H1 (cell line): ENCODE data around the gene RBM42. TPM values are rescaled to one million over a fixed set of nuclear protein-coding genes. Genes with fewer than 3 reads are reported as not detected.

Source experiments
- CTCF ChIA-PET: fragments of 300-600 bp; sonication (Branson Sonifier 250); formaldehyde crosslinking; loops from one replicate; lab custom pipeline; 2021; ENCODE audit not compliant: partially characterized antibody; lab: Charles Lee
- POLR2A ChIA-PET: fragments of 300-600 bp; sonication (Branson Sonifier 250); formaldehyde crosslinking; loops from one replicate; lab custom pipeline; 2021; ENCODE audit warnings: inconsistent platforms; ENCODE audit not compliant: partially characterized antibody; lab: Charles Lee
- DNase-seq, 2 experiments: peaks; one replicate each; pipeline versions ENCODE4 v3.0.0 to v3.0.0-alpha.2; 2010 to 2022; ENCODE audit warnings: low spot score in 2 of 2, low read depth in 1 of 2, mixed read lengths in 1 of 2
- FAIRE-seq: peaks from 2 replicates; lab custom pipeline; 2011; peaks lifted over from hg19 to GRCh38; lab: Jason Lieb, UNC
- H2AFZ ChIP-seq: 2 replicates; pipeline ENCODE4 v1.8.1; 2012; ENCODE audit warnings: low read length, inconsistent platforms
- H2AK5ac ChIP-seq: 2 replicates; pipeline ENCODE4 v1.6.1; 2013; ENCODE audit warnings: low read depth, low read length
- H2BK120ac ChIP-seq: replicated peaks from 2 replicates; pipeline ENCODE3; 2013; ENCODE audit warnings: low read depth, low read length, inconsistent platforms
- H2BK12ac ChIP-seq: 2 replicates; pipeline ENCODE4 v1.6.1; 2013; ENCODE audit warnings: low read depth, low read length
- H2BK15ac ChIP-seq: 2 replicates; pipeline ENCODE4 v1.6.1; 2013; ENCODE audit warnings: low read length
- H2BK20ac ChIP-seq: 2 replicates; pipeline ENCODE4 v1.6.1; 2013; ENCODE audit warnings: low read length
- H2BK5ac ChIP-seq: 2 replicates; pipeline ENCODE4 v1.6.1; 2013; ENCODE audit warnings: low read depth, low read length
- H3K14ac ChIP-seq: 2 replicates; pipeline ENCODE4 v1.6.1; 2013; ENCODE audit warnings: inconsistent platforms; ENCODE audit not compliant: insufficient read length
- H3K18ac ChIP-seq: 2 replicates; pipeline ENCODE4 v1.6.1; 2013; ENCODE audit warnings: low read length; ENCODE audit errors: extremely low read depth
- H3K23ac ChIP-seq: 2 replicates; pipeline ENCODE4 v1.6.1; 2013; ENCODE audit warnings: inconsistent platforms; ENCODE audit not compliant: insufficient read length
- H3K23me2 ChIP-seq: 2 replicates; pipeline ENCODE4 v1.6.1; 2013; ENCODE audit warnings: low read depth, low read length
- H3K27ac ChIP-seq: 2 replicates; pipeline ENCODE4 v1.6.1; 2011; ENCODE audit warnings: low read depth, low read length, inconsistent platforms
- H3K27me3 ChIP-seq, 4 experiments: replicated peaks in 1 of 4; 1 replicate in 1 of 4; 2 replicates in 3 of 4; pipeline versions ENCODE4 v1.6.1 to v1.8.1; 2011 to 2013; ENCODE audit warnings: low read length in 3 of 4, mild to moderate bottlenecking in 3 of 4, inconsistent platforms in 2 of 4, mixed read lengths in 2 of 4, moderate library complexity in 1 of 4; ENCODE audit not compliant: control insufficient read depth in 3 of 4, insufficient read depth in 3 of 4; ENCODE audit errors: extremely low read depth in 1 of 4
- H3K36me3 ChIP-seq, 4 experiments: 2 replicates each; pipeline versions ENCODE4 v1.6.1 to v1.8.1; 2011 to 2013; ENCODE audit warnings: mild to moderate bottlenecking in 4 of 4, low read length in 3 of 4, moderate library complexity in 2 of 4, control low read depth in 1 of 4, inconsistent platforms in 1 of 4; ENCODE audit not compliant: insufficient read depth in 4 of 4, control insufficient read depth in 2 of 4
- H3K4ac ChIP-seq: replicated peaks from 2 replicates; pipeline ENCODE3; 2013; ENCODE audit warnings: low read length, low read depth, mixed read lengths, inconsistent platforms; ENCODE audit not compliant: insufficient read length
- H3K4me1 ChIP-seq, 4 experiments: replicated peaks in 1 of 4; 1 replicate in 1 of 4; 2 replicates in 3 of 4; pipeline versions ENCODE4 v1.6.1 to v1.8.1; 2011 to 2013; ENCODE audit warnings: low read length in 3 of 4, inconsistent platforms in 2 of 4, mixed read lengths in 1 of 4; ENCODE audit not compliant: insufficient read depth in 4 of 4, control insufficient read depth in 3 of 4
- H3K4me2 ChIP-seq, 2 experiments: 2 replicates each; pipeline versions ENCODE4 v1.6.1 to v1.8.1; 2011 to 2013; ENCODE audit warnings: low read depth in 2 of 2, low read length in 2 of 2, control low read depth in 1 of 2, inconsistent platforms in 1 of 2, mild to moderate bottlenecking in 1 of 2; ENCODE audit not compliant: insufficient read depth in 1 of 2
- H3K4me3 ChIP-seq, 4 experiments: fragments of 200-600, 300-600 bp in 1 of 4; sonication (generic), shearing (Covaris generic), sonication (Bioruptor Twin) in 1 of 4; 2 replicates each; pipeline versions ENCODE4 v1.5.1 to v1.8.1; 2011 to 2016; ENCODE audit warnings: low read length in 4 of 4, low read depth in 3 of 4, control low read depth in 2 of 4, inconsistent platforms in 2 of 4, mild to moderate bottlenecking in 2 of 4, mixed read lengths in 1 of 4, moderate library complexity in 1 of 4; ENCODE audit not compliant: insufficient read depth in 2 of 4; ENCODE audit errors: extremely low read depth in 1 of 4
- H3K56ac ChIP-seq: replicated peaks from 2 replicates; pipeline ENCODE3; 2013; ENCODE audit warnings: low read depth, mild to moderate bottlenecking, mixed read lengths, low read length, inconsistent platforms; ENCODE audit not compliant: insufficient read length
- H3K79me1 ChIP-seq: 2 replicates; pipeline ENCODE4 v1.6.1; 2013; ENCODE audit warnings: low read depth, low read length, control low read depth
- H3K79me2 ChIP-seq, 2 experiments: 2 replicates each; pipeline versions ENCODE4 v1.6.1 to v1.8.1; 2012 to 2013; ENCODE audit warnings: low read length in 2 of 2, mild to moderate bottlenecking in 2 of 2, inconsistent platforms in 1 of 2; ENCODE audit not compliant: insufficient read depth in 2 of 2, control insufficient read depth in 1 of 2
- H3K9ac ChIP-seq, 4 experiments: replicated peaks in 1 of 4; 1 replicate in 1 of 4; 2 replicates in 3 of 4; pipeline versions ENCODE4 v1.6.1 to v1.8.1; 2011 to 2013; ENCODE audit warnings: low read depth in 3 of 4, low read length in 3 of 4, control low read depth in 2 of 4, mild to moderate bottlenecking in 2 of 4, moderate library complexity in 2 of 4, inconsistent platforms in 1 of 4; ENCODE audit errors: extremely low read depth in 1 of 4
- H3K9me3 ChIP-seq, 2 experiments: 2 replicates each; pipeline versions ENCODE4 v1.6.1 to v1.8.1; 2012 to 2013; ENCODE audit warnings: mild to moderate bottlenecking in 2 of 2, moderate library complexity in 2 of 2, control low read depth in 1 of 2, inconsistent platforms in 1 of 2, low read depth in 1 of 2, low read length in 1 of 2, mixed read lengths in 1 of 2; ENCODE audit not compliant: insufficient read depth in 2 of 2
- H4K20me1 ChIP-seq, 2 experiments: replicated peaks in 1 of 2; 2 replicates each; pipeline versions ENCODE3 to v1.8.1; 2011 to 2013; ENCODE audit warnings: inconsistent platforms in 2 of 2, low read length in 2 of 2, mild to moderate bottlenecking in 1 of 2; ENCODE audit not compliant: insufficient read depth in 2 of 2, control insufficient read depth in 1 of 2
- H4K5ac ChIP-seq: 2 replicates; pipeline ENCODE4 v1.6.1; 2013; ENCODE audit warnings: low read length, low read depth, mixed read lengths, inconsistent platforms; ENCODE audit not compliant: insufficient read length
- H4K8ac ChIP-seq: 2 replicates; pipeline ENCODE4 v1.8.0; 2013; ENCODE audit warnings: mild to moderate bottlenecking, moderate library complexity, low read length, inconsistent platforms; ENCODE audit not compliant: insufficient read depth; ENCODE audit errors: extremely low read depth
- H4K91ac ChIP-seq: replicated peaks from 2 replicates; pipeline ENCODE3; 2013; ENCODE audit warnings: low read length, mixed read lengths, inconsistent platforms; ENCODE audit not compliant: insufficient read length
- MAFK ChIP-seq: IDR thresholded peaks from 2 replicates; pipeline ENCODE4 v1.6.1; 2012; ENCODE audit warnings: low read depth, mild to moderate bottlenecking, improper control_type of control experiment, low read length
- SP1 ChIP-seq: IDR thresholded peaks from 2 replicates; pipeline ENCODE4 v1.6.1; 2011; ENCODE audit warnings: low read depth, low read length
- WGBS, 2 experiments: shearing (Covaris generic) in 1 of 2; methylation state at CpG; one replicate each; pipeline versions ENCODE4 v1.1.6 to v1.1.7; 2013 to 2015; ENCODE audit warnings: low lambda C conversion rate in 2 of 2, mixed read lengths in 2 of 2, inconsistent platforms in 1 of 2, low coverage in 1 of 2, missing lambda C conversion rate in 1 of 2; ENCODE audit not compliant: insufficient replicate concordance in 2 of 2, insufficient coverage in 1 of 2, insufficient read length in 1 of 2; ENCODE audit errors: extremely low coverage in 1 of 2, missing lambda C conversion rate in 1 of 2; 5-methylcytosine and 5-hydroxymethylcytosine counted together
- polyA plus RNA-seq, 7 experiments: library from polyadenylated mRNA; depleted of rRNA in 3 of 7; stranded (reverse) in 5 of 7; unstranded in 2 of 7; fragments of >200 nt in 5 of 7; fragments of 200-250 nt in 2 of 7; gene quantifications; 1 replicate in 5 of 7; 2 replicates in 1 of 7; 4 replicates in 1 of 7; pipeline versions ENCODE4 v1.2.1 to v1.2.3, GENCODE V29; 2011 to 2013; ENCODE audit warnings: missing spikeins in 2 of 7, mixed read lengths in 2 of 7
- total RNA-seq: library from RNA; stranded (reverse); fragmentation: NEBNext Ultra II Directional; extraction: Animal tissue kit (Norgen Biotek cat#: 25700); gene quantifications from 2 replicates; pipeline ENCODE4 v1.2.1, GENCODE V29; 2021

Gene RBM42
- total and polyA plus RNA-seq, 2 of the 8 experiments (the other 6 are each of a cell fraction or from before 2014, with no cell fraction given) = 59.8 to 80.8 TPM

DNA sequence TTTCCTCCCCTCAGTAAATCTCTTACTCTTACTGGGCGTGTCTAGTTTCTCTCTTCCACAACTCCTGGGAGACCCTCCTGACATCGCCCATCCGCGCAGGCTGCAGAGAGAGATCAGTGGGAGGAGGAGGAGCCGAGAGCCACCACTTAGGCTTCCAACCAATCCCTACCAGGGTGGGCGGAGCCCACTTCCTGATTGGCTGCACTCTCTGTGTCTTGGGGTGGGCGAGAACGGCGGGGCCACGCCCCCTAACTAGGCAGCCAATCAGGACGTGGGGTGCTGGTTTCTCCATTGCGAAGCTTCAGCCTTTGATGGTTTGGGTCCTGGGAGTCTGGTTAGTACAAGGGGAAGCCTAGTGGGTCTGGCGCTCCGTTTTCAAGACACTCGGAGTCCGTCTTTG, 43.0 kb upstream of the RBM42 start, which contains the start of gene PMIS2:
PMIS2 (plus strand) TSS at position 326 of the 400 bp plus-strand sequence. CDS start 87 bp downstream, outside the sequence.
- ChIA-PET CTCF (interaction anchor here (0.6 to 10.2 kb wide), 4 partner anchors 28 to 1479 kb away, joined by 3 to 90 read pairs (median 4); no protein-coding TSS in a partner anchor), POLR2A (interaction anchor here (1.6 kb wide), 1 partner anchor 16 kb away, joined by 4 read pairs; no protein-coding TSS in a partner anchor)
- WGBS, 2 experiments = 78% methylated on average over 16 of the region's 16 CpGs; no CpG with 5 or more reads in 1 of the 2 experiments
- no peak within 1 kb of the TSS for H4K91ac ChIP-seq
- H3K4me3 ChIP-seq = no peak within 1 kb of the TSS
- no peak within 1 kb of the TSS for H3K23ac ChIP-seq
- no peak within 1 kb of the TSS for H2BK20ac ChIP-seq
- no peak within 1 kb of the TSS for H3K14ac ChIP-seq
- no peak within 1 kb of the TSS for H2BK120ac ChIP-seq
- H3K18ac ChIP-seq = no peak within 1 kb of the TSS
- no peaks in the 10 kb centered on the region; a peak in 3 of 7 replicates for H3K27me3 ChIP-seq
- no peak within 1 kb of the TSS for H3K27ac ChIP-seq
- no peaks in the 10 kb centered on the region for H3K36me3 ChIP-seq
- FAIRE-seq = no peak
- H2BK12ac ChIP-seq = no peak within 1 kb of the TSS
- no peaks in the 10 kb centered on the region for H3K23me2 ChIP-seq
- TF ChIP-seq MAFK = no peak
- TF ChIP-seq SP1 = peak; percentile 45; the same call in 1 of the 2 replicates
- no peak within 1 kb of the TSS for H2BK5ac ChIP-seq
- no peak within 1 kb of the TSS for H3K4me2 ChIP-seq
- peak in 1 of 2 experiments; percentile 13 for DNase-seq
- no peak within 1 kb of the TSS for H3K9ac ChIP-seq
- H4K20me1 ChIP-seq = no peaks in the 10 kb centered on the region
- no peak within 1 kb of the TSS for H3K56ac ChIP-seq
- H4K8ac ChIP-seq = no peak within 1 kb of the TSS
- no peak within 1 kb of the TSS for H3K4ac ChIP-seq
- no peak within 1 kb of the TSS for H2AK5ac ChIP-seq
- no peak within 1 kb of the TSS for H4K5ac ChIP-seq
- no peaks in the 10 kb centered on the region; a peak in 1 of 4 replicates for H3K9me3 ChIP-seq
- H3K4me1 ChIP-seq = no peaks in the 10 kb centered on the region
- H2BK15ac ChIP-seq = no peak within 1 kb of the TSS
- H3K79me2 ChIP-seq = no peaks in the 10 kb centered on the region
- H2AFZ ChIP-seq = no peak within 1 kb of the TSS
- H3K79me1 ChIP-seq = no peaks in the 10 kb centered on the region
